ENCODE measurements around the gene PODN.

The PODN gene

GRCh38 chr1:53051676-53052075 lies 10.3 kb upstream of the PODN start:
- no peak for DNase-seq

GRCh38 chr1:53057127-53057526 lies 4.9 kb upstream of the PODN start:
- DNase-seq = no peak

GRCh38 chr1:53060579-53060978 lies 1.4 kb upstream of the PODN start:
- DNase-seq = no peak

- DNase-seq = no peak
Measured at GRCh38 chr1:53061123-53061858, 722 bp upstream of the PODN start.

- no peak for DNase-seq
Measured at GRCh38 chr1:53062708-53063591, 937 bp downstream of the PODN start.

- DNase-seq = no peak
Measured at GRCh38 chr1:53063744-53064515, 1.9 kb downstream of the PODN start.

GRCh38 chr1:53065391-53065790 lies 3.4 kb downstream of the PODN start:
- no peak for DNase-seq

GRCh38 chr1:53066488-53066887 lies 4.5 kb downstream of the PODN start:
- DNase-seq = no peak

- no peak for DNase-seq
Measured at GRCh38 chr1:53066891-53067738, 5.1 kb downstream of the PODN start.

- DNase-seq = no peak
Measured at GRCh38 chr1:53067886-53068285, 5.9 kb downstream of the PODN start.

GRCh38 chr1:53068314-53069099 lies 6.5 kb downstream of the PODN start:
- no peak for DNase-seq

- DNase-seq = no peak
Measured at GRCh38 chr1:53069265-53069662, 7.3 kb downstream of the PODN start.

- DNase-seq = no peak
Measured at GRCh38 chr1:53069663-53070327, 7.8 kb downstream of the PODN start.

- no peak for DNase-seq
Measured at GRCh38 chr1:53070621-53071020, 8.6 kb downstream of the PODN start.

- DNase-seq = no peak
Measured at GRCh38 chr1:53071167-53071865, 9.3 kb downstream of the PODN start.

GRCh38 chr1:53071915-53072314 lies 9.9 kb downstream of the PODN start:
- no peak for DNase-seq

- no peak for DNase-seq
Measured at GRCh38 chr1:53073287-53073686, 11.3 kb downstream of the PODN start.

- no peak for DNase-seq
Measured at GRCh38 chr1:53073868-53074311, 11.9 kb downstream of the PODN start.

- no peak for DNase-seq
Measured at GRCh38 chr1:53074313-53075154, 12.5 kb downstream of the PODN start.

Measured in NCI-H510A (cell line).